Activated T-cell treated with anti-CD3 and anti-CD28 coated beads, Interleukin-2, amount 50 U/mL, for 1 hour (primary cell): Measurements from ENCODE around the gene HAPLN1.
"Not testable (repeated sequence)": the region's sequence is repeated elsewhere in the genome, so short reads cannot be mapped to it uniquely, and the experiment has no call there.

Experiments used
- DNase-seq: peaks from one replicate; pipeline ENCODE4 v3.0.0-alpha.2; 2020

Gene HAPLN1

DNA sequence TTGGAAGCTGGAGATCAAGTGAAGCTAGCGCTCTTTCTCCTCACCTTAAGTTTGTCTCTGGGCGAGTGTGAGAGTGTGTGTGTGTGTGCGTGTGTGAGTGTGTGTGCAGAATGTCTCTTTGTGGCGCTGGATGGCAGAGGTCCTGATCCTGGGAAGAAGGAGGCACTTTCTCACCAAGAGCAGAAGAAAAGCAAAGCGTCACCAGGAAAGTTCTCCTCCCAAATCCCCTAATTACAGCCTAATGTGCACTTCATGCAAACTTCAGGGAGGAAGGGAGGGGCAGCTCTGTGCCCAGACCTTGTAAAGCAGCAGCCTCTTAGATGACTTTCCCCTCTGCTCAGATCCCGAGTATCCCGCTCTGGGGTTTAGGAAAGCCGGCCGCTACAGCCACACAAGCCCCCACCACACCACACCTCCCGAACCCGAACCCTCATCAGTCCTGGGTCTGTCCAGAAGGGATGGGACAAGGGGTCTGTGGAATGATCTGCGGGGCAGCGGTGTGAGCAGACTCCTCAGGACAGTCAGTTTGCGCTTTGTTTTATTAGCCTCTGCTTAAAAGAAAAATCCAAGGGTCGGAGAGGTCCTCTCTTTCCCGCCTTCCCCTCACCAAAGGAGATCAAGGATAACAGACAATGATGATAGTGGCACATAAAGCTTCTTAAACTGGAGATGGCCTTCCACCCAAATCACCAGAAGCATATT is at the start of gene HAPLN1:
TSS of gene HAPLN1 (minus strand) at position 20 of the 702 bp plus-strand sequence. CDS start 47,332 bp downstream, outside the sequence.
- no peak for DNase-seq

- DNase-seq = no peak
Measured at GRCh38 chr5:83767409-83767992, 46.8 kb upstream of the HAPLN1 start.

GRCh38 chr5:83764101-83764500 is 43.4 kb upstream of the HAPLN1 start:
- no peak for DNase-seq

DNA sequence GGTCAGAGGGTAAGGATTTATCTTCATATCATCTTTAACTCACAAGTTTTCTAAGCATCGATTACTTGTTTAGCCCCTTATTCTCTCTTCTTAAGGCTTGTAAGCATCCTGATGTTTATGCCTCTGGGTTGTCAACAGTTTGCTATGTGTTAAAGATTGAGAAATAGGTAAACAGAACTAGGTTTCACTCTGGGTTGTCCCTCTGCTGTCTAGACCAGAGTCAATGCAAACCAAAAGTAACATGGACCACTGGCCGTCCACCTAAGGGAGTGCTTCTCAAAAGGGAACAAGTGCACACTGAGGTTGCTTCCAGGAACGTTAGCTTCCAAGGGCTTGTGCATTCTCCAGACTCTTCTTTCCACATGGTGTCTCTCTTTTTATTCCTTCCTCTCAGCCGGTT is 39.9 kb upstream of the HAPLN1 start:
- no peak for DNase-seq

DNA sequence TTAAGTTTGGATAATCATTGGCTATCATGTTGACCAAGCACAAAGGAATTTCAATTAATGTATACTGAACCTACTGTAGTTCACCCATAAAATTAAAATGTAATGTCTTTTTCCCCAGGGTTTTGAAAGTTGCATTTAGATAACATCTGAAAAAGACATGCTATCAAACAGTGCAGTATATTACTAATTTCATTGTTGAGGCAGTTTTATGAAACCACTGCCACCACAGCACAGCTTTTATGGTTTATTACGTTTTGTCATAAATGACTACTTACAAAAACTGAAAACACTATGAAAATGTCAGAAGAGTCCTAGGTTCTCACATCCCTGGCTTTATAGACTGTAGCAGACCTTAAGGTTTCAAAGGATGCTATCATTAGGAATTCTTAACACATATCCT is 32.0 kb upstream of the HAPLN1 start:
- DNase-seq = no peak

GRCh38 chr5:83751201-83751600 is 30.5 kb upstream of the HAPLN1 start:
- no peak for DNase-seq

- DNase-seq = no peak
Measured at GRCh38 chr5:83750749-83751148, 30.1 kb upstream of the HAPLN1 start.

DNA sequence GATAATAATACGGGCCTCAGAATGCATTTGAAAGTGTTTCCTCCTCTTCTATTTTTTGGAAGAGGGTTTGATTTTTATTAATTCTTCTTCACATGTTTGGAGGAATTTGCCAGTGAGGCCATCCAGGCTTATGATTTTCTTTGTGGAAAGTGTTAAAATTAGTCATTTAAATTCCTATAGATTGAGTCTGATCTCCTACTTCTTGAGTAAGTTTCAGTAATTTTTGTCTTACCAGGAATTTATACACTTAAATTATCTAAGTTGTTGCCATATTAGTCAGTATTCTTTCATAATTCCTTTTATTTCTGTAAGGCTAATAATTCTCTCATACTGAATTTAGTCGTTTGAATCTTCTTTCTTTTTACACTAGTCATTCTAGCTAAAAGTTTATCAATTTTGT is 25.2 kb upstream of the HAPLN1 start:
- no peak for DNase-seq

DNA sequence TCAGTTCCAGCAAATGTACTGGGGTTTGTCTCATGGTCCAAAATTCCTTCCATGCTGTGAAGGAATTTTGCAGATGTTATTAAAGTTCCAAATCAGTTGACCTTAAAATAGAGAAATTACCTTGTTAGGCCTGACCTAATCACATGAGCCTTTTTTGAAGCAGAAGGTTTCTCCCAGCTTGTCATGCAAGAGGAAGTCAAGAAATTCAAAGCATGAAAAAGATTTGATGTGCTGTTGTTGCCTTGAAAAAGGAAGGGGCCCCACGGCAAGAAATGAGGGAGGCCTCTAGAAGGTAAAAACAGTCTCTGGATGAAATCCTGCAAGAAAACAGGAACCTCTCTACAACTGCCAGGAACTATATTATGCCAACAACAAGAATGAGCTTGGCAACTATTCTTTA is 24.2 kb upstream of the HAPLN1 start:
- no peak for DNase-seq

DNA sequence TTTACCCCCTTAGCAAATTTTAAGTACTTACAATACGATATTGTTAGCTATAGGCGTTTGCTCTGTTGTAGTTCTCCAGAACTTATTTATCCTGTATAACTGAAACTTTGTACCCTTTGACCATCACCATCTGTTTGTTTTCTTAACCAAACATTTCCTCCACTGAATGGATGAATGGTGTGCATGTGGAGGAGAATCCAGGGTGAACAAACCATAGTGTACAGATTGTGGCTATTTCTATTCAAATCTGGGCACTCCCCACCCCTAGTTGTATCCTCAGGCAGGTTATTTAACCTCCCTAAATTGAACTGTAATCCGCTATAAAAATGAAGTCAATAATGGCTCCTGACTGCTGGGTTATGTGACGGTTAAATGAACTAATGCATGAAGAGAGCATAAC is 21.4 kb upstream of the HAPLN1 start:
- no peak for DNase-seq

DNA sequence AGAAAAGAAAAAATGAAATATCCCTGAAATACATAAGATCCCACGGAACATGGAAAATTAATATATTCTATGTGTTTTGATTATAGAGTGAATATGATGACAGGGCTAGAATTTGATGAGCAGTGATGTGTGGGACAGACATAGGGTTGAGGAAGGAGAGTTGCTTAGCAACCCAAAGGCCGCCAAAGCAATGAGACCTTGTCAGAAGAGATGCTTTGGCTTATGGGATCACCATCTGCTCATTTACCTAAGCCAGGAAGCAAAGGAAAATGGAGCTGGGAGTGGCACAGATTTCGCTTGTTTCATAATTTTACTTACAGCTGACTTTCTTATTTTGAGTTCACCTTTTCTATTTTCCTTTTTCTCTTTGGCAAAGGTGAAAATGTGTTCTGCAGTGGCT is 20.9 kb upstream of the HAPLN1 start:
- DNase-seq = no peak

DNA sequence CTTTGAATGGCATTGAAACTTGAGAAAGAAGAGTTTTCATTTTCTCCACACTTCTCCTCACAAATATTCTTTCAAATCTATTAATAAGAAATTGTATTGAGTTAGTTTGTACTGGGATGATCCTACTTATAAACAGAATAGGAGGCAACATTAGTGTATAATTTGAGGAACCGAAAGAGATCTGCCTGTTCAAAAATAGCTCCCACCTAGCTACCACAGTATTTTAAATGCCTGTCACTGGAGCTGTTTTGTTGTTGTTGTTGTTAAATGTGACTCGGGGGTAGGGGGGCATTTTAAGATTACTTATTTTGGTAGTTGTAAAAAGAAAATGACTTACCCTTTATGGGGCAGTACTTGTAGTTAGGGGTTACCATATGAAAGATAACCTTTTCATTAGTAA is 20.1 kb upstream of the HAPLN1 start:
- DNase-seq = no peak

- DNase-seq = not testable (repeated sequence)
Measured at GRCh38 chr5:83736169-83736568, 15.5 kb upstream of the HAPLN1 start.

DNA sequence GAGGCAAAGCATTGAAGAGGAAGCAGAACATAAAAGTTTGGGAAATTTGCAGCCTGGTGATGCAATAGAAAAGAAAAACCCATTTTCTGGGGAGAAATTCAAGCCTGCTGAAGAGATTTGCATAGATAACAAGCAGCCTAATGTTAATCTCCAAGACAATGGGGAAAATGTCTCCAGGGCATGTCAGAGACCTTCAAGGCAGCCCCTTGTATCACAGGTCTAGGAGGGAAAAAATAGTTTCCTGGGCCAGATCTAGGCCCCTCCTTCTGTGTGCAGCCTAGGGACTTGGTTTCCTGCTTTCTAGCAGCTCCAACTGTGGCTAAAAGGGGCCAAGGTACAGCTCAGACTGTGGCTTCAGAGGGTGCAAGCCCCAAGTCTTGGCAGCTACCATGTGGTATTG is 14.4 kb upstream of the HAPLN1 start:
- DNase-seq = not testable (repeated sequence)

DNA sequence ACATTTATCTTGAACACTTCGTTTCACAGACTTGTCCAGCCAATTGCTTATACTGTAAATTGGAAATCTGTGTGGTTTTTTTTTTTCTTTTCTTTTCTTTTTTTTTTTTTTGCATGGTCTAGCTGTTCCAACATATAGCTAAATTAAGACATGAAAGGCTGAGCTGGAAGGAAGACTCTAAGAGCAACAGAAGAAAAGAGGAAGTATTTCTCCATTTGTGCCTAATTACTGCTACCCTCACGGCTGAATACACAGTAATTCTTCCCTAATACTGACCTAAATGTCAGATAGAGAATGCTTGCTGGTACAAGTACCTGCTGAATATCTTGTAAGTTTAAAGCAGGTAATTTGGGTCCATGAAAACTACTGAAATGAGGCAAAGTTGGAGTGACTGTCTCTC is 11.0 kb upstream of the HAPLN1 start:
- DNase-seq = no peak

DNA sequence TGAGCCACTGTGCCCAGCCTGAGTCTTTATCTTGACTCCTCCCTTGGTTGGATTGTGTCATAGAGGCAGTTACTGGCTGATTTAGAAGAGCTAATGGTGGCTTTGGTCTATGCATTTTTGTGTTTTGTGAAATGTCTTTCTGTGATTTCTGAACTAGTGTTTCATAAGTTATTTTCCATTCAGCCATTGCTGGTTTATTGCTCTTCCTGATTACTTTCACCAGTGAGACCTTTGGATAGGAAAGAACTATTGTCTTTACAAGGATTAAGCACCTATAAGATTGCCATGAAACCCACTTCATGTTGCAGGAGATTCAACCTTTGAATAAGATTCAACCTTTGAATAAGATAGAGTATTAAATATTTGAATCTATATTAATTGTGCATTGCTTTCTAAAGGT is 8.7 kb upstream of the HAPLN1 start:
- no peak for DNase-seq

GRCh38 chr5:83726912-83727311 is 6.3 kb upstream of the HAPLN1 start:
- DNase-seq = no peak

DNA sequence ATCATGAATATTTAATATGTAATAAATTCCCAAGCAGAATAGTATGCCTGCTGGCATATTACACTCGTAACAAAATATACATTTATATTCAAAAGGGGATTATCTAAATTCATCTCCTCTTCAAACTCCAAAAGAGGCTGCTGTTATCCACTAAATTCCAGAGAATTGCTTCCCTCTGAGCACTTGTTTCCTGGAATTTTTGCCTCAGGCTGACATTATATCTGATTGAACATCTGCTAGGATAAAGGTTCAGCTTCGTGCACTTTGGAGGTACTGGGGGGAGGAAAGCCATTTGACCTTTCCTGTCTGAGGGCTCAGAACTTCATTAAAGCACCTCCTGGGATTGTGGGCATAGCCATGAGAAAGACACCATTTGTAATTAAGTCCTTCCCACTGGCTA is 4.3 kb upstream of the HAPLN1 start:
- DNase-seq = no peak

GRCh38 chr5:83724001-83724400 is 3.3 kb upstream of the HAPLN1 start:
- DNase-seq = no peak

- DNase-seq = no peak
Measured at GRCh38 chr5:83723031-83723430, 2.4 kb upstream of the HAPLN1 start.

DNA sequence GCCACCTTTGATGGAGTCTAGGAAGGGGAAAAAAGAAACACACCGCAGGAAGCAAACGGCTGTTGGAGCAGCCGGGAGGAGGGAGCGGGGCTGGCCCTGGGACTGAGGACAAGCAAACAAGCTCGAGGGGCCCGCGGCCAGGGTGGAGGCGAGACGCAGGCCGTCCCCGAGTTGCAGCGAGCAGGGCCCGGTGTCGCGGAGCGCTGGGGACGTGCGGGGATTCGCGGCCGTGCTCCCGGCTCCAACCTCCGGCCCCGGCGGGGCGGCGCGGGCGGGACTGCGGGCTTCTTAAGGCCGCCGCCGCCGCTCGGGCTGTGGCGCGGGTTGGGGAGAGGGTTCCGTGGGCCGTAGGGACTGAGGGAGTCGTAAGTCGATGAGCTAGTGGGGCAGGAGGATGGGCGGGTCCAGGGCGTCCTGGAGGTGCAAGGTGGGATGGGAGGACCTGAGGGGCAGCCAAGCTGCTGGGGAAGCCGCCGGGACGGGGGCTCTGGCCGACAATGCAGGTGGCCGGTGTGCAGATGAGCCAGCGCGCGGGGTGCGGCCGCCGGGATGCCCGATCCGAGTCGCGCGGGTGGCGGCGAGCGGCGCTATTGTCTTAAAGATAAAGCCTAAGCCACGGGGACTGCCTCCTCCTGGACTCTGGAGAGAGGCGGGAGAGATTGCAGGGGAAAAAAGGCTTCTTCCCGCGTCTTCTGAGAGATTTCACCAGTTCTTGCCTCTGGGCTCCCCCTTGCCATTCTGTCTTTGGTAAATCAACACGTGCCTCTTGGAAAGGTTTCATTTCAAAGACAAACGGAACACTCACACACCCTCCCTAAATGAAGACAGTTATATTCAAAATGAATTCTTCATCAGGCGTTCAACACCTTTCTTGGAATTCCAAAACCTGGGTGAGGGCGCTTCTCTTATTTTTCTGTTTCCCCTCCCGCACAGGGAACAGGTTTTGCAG is 1.6 kb upstream of the HAPLN1 start:
- DNase-seq = no peak

- no peak for DNase-seq
Measured at GRCh38 chr5:83718936-83719495, 1.6 kb downstream of the HAPLN1 start.

GRCh38 chr5:83718195-83718825 is 2.3 kb downstream of the HAPLN1 start:
- DNase-seq = no peak
